Measurements from ENCODE around the gene CDH5.

- TF ChIP-seq POLR2A (IDR thresholded peaks at IDR 0.05) = no peak
- TF ChIP-seq CTCF (IDR thresholded peaks at IDR 0.05 in 8 of 11, conservative IDR thresholded peaks at IDR 0.05 in 3 of 11) = no peak
- no peak for TF ChIP-seq POLR2AphosphoS5 (IDR thresholded peaks at IDR 0.05)
These were observed 73.8 kb downstream of the CDH5 start for GRCh38 chr16:66440271-66440802.
